Osteocyte (in vitro differentiated cells): ENCODE measurements around the gene RAP1A. TPM values are rescaled to one million over a fixed set of nuclear protein-coding genes. Genes with fewer than 3 reads are reported as not detected.
A peak's percentile ranks its signal among the peaks of the same experiment; 100 is the strongest.

ENCODE experiments used
- DNase-seq: peaks from one replicate; pipeline ENCODE4 v3.0.0; 2021; ENCODE audit warnings: mixed read lengths; ENCODE audit not compliant: unreplicated experiment; ENCODE audit errors: extremely low spot score
- H3K27ac Mint-ChIP-seq: one replicate; pipeline ENCODE4 v1.8.0; 2021; ENCODE audit warnings: mild to moderate bottlenecking, mixed read lengths; ENCODE audit not compliant: unreplicated experiment
- H3K27me3 Mint-ChIP-seq: one replicate; pipeline ENCODE4 v1.8.0; 2021; ENCODE audit warnings: mixed read lengths; ENCODE audit not compliant: unreplicated experiment
- H3K36me3 Mint-ChIP-seq: one replicate; pipeline ENCODE4 v1.8.0; 2021; ENCODE audit warnings: mixed read lengths; ENCODE audit not compliant: unreplicated experiment
- H3K4me1 Mint-ChIP-seq: one replicate; pipeline ENCODE4 v1.8.0; 2021; ENCODE audit warnings: mixed read lengths; ENCODE audit not compliant: unreplicated experiment
- H3K4me3 Mint-ChIP-seq: one replicate; pipeline ENCODE4 v1.8.0; 2021; ENCODE audit warnings: mild to moderate bottlenecking, moderate library complexity, mixed read lengths; ENCODE audit not compliant: unreplicated experiment
- H3K9me3 Mint-ChIP-seq: one replicate; pipeline ENCODE4 v1.8.0; 2021; ENCODE audit warnings: mixed read lengths; ENCODE audit not compliant: unreplicated experiment
- total RNA-seq: library from RNA; stranded (reverse); gene quantifications from 2 replicates; pipeline ENCODE4 v1.2.1, GENCODE V29; 2021
- TF ChIP-seq, protein P1 (sequence below): fragments of 200-600 bp; sonication (generic); IDR thresholded peaks from 2 replicates; pipeline ENCODE4 v1.5.0; 2021; ENCODE audit warnings: antibody characterized with exemption, mild to moderate bottlenecking, moderate library complexity

Gene RAP1A
- total RNA-seq, 1 donor from 2014 or later, result 48.3 TPM

DNA sequence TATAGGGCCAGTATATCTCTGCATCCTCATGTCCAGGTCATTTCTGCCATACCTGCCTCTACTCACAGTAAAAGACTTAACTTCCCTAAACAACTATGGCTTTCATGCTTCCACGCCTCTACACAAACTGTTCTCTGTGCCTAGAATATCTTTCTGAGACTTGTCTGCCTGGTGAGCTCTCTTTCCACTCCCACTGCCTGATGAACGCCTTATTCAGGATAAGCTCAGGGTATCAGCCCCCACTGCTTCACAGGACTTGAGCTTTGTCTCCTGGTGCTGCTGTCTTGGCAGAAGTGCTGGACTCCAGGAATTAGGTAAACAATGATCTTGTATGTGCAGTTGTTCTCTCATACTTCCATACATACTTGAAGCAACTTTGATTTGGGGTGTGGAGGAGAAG lies 131.3 kb downstream of the RAP1A start:
- TF ChIP-seq, protein P1, sequence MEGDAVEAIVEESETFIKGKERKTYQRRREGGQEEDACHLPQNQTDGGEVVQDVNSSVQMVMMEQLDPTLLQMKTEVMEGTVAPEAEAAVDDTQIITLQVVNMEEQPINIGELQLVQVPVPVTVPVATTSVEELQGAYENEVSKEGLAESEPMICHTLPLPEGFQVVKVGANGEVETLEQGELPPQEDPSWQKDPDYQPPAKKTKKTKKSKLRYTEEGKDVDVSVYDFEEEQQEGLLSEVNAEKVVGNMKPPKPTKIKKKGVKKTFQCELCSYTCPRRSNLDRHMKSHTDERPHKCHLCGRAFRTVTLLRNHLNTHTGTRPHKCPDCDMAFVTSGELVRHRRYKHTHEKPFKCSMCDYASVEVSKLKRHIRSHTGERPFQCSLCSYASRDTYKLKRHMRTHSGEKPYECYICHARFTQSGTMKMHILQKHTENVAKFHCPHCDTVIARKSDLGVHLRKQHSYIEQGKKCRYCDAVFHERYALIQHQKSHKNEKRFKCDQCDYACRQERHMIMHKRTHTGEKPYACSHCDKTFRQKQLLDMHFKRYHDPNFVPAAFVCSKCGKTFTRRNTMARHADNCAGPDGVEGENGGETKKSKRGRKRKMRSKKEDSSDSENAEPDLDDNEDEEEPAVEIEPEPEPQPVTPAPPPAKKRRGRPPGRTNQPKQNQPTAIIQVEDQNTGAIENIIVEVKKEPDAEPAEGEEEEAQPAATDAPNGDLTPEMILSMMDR, result no peak
- H3K9me3 Mint-ChIP-seq, result no peaks in the 10 kb centered on the region
- H3K36me3 Mint-ChIP-seq, result no peaks in the 10 kb centered on the region
- H3K4me1 Mint-ChIP-seq, result peaks cover 9% of the 10 kb centered on the region
- DNase-seq, result no peak
- no peaks in the 10 kb centered on the region for H3K27me3 Mint-ChIP-seq
- no peak overlapping the region for H3K27ac Mint-ChIP-seq
- H3K4me3 Mint-ChIP-seq, result no peak overlapping the region

DNA sequence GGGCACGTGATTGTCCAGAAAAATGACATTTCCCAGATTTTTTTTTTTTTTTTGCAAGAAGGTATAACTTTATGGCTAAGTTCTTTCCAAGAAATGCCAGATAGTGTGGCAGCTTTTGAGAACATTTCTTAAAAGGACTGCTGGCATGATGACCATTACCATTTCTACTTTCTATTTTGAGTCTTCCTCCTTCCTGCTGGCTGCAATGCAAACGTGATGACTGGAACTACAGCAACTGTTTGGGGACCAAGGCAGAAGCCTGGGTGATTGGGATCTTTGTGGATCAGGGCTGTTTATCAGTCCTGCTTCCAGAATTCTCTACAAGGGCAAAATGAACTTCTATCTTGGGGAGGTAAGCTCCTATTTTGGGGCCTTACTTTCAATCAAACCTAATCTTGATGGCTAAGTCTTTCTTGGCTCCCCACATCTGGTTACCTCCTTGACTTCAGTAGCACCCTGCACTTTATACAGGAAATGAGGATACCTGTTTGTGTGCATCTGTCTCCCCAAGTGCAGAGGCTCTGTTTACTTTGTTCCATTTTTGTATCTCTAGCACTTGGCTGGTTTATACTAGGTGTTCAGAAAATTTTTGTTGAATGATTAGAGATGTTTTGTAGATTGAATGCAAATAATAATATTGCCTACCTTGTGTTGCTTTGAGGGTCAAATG lies 132.5 kb downstream of the RAP1A start:
- Mint-ChIP-seq H3K27me3 (no peaks in the 10 kb centered on the region), H3K27ac (no peak overlapping the region), H3K4me3 (no peak overlapping the region), H3K36me3 (no peaks in the 10 kb centered on the region), H3K9me3 (no peaks in the 10 kb centered on the region), H3K4me1 (peaks cover 16% of the 10 kb centered on the region)
- TF ChIP-seq, protein P1, result no peak
- DNase-seq, result no peak

DNA sequence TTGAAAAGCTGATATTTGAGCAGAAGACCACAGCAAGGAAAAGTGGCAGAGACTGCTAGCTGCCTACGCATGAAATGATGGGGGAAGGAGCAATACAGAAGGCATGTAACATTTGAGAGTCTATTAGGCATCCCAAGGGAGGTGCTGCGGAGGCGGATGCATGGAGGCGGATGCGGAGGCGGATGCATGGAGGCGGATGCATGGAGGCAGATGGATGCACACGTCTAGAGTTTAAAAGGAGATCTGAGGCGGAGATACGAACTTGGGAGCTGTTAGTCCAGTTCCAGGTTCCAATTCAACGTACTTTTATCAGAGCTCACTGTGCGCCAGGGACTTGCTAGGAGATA lies 135.4 kb downstream of the RAP1A start:
- TF ChIP-seq, protein P1, result no peak
- peak; percentile 81 for DNase-seq
- Mint-ChIP-seq H3K4me1 (peaks cover 22% of the 10 kb centered on the region), H3K9me3 (no peaks in the 10 kb centered on the region), H3K36me3 (peaks cover 9% of the 10 kb centered on the region), H3K27me3 (no peaks in the 10 kb centered on the region), H3K4me3 (peak overlapping the region; percentile 95), H3K27ac (peak overlapping the region; percentile 99)

DNA sequence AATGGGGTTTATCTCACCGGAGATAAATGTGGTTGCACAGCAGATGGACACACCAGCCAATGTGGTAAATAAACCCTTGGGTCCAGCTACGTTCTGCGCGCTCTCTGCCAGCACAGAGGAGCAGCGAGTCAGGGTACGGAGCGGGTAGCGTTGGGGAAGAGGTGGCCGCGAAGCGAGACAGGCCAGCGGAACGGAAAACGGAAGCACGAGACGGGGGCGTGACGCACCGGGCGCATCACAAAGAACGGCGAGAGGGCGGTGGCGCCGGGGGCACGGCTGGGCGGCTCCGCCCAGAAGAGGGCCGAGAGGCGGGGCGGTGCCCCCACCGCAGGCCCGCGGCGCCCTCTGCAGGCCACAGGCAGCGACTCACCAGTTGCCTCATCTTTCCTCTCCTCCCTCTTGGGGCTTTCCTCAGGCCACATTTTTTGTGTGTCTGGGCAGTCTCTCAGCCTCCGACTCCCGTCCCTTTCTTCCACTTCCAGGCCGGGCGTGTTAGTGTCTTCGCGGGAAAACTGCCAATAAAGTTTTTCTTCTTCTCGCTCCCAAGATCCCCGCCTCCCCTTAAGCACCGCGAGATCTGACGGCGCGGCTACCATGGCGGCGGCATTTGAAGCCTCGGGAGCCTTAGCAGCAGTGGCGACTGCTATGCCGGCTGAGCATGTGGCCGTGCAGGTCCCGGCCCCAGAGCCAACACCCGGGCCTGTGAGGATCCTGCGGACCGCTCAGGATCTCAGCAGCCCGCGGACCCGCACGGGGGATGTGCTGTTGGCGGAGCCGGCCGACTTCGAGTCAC lies 135.9 kb downstream of the RAP1A start, which contains the start of gene DDX20:
DDX20 (plus strand) TSS at position 571 of the 793 bp plus-strand sequence; CDS start at position 595, 24 bp downstream.
- no peaks in the 10 kb centered on the region for H3K27me3 Mint-ChIP-seq
- H3K27ac Mint-ChIP-seq, result peak within 1 kb of the TSS; percentile 99
- DNase-seq, result peak; percentile 97
- H3K4me3 Mint-ChIP-seq, result peak within 1 kb of the TSS; percentile 95
- no peaks in the 10 kb centered on the region for H3K9me3 Mint-ChIP-seq
- TF ChIP-seq, protein P1, result peak; percentile 96
- H3K4me1 Mint-ChIP-seq, result peaks cover 22% of the 10 kb centered on the region
- peaks cover 13% of the 10 kb centered on the region for H3K36me3 Mint-ChIP-seq

DNA sequence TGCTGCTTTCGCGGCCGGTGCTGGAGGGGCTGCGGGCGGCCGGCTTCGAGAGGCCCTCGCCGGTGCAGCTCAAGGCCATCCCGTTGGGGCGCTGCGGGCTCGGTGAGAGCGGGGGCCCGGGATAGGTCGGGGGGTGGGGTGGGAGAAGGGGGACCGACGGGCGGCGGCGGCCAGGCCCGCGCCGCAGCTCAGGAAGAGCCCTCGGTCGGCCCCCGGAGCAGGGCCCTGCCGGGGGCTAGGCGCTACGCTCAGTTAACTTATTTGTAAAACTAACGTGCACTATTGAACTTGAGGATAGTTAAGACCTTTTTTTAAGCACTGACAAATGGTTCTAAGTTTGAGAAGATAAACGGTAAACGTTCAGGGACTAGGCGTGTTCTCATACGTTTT lies 136.5 kb downstream of the RAP1A start:
- Mint-ChIP-seq H3K4me1 (peaks cover 22% of the 10 kb centered on the region), H3K27ac (peak overlapping the region; percentile 99), H3K9me3 (no peaks in the 10 kb centered on the region), H3K27me3 (no peaks in the 10 kb centered on the region), H3K36me3 (peaks cover 18% of the 10 kb centered on the region), H3K4me3 (peak overlapping the region; percentile 95)
- TF ChIP-seq, protein P1, result no peak
- no peak for DNase-seq
